ENCODE results near the gene SEC31A.

GRCh38 chr4:82798168-82799005 lies 92.6 kb downstream of the SEC31A start, which contains the start of gene SCD5:
- TF ChIP-seq CTCF (IDR thresholded peaks at IDR 0.05) (no peak), POLR2A (IDR thresholded peaks at IDR 0.05) (no peak)

All from Peyer's patch (tissue), 4 donors.